Ecto neural progenitor cell (in vitro differentiated cells): ENCODE measurements around the gene LRRC4.

Experiments used
- DNase-seq: peaks from one replicate; pipeline ENCODE4 v3.0.0-alpha.2; 2018; ENCODE audit warnings: low spot score

LRRC4 gene

DNA sequence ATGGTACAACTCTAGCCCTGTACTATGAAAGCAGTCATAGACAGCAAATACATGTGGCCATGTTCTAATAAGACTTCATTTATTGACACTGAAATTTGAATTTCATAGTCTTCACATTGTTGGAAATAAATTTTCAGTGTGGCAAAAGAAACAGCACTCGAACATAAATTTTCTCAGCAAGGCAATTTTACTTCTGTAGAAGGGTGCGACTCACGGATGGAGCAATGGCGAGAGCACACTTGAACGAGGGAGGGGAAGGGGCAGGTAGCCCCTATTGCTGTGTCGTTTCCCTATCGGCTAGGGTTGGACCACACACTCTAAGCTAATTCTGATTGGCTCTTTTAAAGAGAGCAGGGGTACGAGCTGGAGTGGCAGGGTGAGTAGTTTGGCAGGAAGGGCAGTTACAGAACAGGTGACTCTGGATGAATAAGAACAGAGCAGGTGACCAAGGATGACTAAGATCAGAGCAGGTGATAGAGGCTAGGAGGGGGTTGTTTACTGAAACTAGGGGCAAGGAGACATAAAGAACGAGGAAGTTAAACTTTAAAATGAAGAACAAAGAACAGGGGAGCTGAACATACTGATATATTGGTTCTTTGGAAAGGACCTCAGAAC is 52.0 kb downstream of the LRRC4 start:
- no peak for DNase-seq

DNA sequence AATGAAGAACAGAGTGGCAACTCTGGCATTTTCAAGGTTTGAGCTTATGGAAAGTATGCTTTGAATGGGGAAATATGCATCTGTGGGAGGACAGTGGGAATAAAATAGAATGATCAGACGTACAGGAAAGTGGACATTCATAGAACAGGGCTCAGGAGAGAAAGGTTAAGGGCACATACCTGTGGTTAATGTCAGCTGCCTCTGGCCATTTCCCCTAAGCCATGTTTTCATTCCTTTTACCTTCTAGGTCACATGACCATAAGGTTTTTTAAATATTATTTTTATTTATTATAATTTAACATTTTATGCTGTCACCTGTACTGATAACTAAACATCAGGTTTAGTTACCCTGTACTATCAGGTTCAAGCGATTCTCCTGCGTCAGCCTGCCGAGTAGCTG is 52.8 kb downstream of the LRRC4 start:
- no peak for DNase-seq
